Choroid plexus epithelial cell (primary cell): ENCODE data around the gene GABRG3.

ENCODE experiments used
- DNase-seq: peaks from one replicate; pipeline ENCODE4 v3.0.0-alpha.2; 2010; ENCODE audit warnings: low read depth
- H3K4me3 ChIP-seq: 2 replicates; pipeline ENCODE4 v1.5.1; 2011; ENCODE audit warnings: low read depth, mild to moderate bottlenecking, control low read depth, low read length, moderate library complexity
- CTCF ChIP-seq: conservative IDR thresholded peaks from 2 replicates; pipeline ENCODE4 v1.5.1; 2011; ENCODE audit warnings: low read depth, mild to moderate bottlenecking, control low read depth, inconsistent platforms, low read length, moderate library complexity

GABRG3 gene

DNA sequence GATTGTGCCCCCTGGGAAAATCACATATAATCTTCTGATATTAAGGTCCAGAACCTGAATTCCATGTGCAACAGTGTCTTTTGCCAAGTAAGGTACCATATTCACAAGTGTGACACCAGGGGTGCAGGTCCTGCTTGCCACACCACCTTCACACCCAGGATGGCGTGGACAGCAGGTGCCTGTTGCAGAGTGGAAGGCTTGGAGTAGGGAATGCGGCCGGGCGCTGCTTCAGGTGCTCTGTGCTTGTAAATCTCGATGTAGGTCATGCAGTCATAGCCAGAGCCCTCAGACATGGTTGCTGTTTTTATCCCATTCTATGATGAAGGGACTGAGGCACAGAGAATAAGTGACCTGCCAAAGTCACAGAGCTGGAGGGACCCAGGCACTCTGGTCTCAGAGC is 34.5 kb upstream of the GABRG3 start:
- DNase-seq: no peak
- no peak for TF ChIP-seq CTCF
- H3K4me3 ChIP-seq: no peak overlapping the region

DNA sequence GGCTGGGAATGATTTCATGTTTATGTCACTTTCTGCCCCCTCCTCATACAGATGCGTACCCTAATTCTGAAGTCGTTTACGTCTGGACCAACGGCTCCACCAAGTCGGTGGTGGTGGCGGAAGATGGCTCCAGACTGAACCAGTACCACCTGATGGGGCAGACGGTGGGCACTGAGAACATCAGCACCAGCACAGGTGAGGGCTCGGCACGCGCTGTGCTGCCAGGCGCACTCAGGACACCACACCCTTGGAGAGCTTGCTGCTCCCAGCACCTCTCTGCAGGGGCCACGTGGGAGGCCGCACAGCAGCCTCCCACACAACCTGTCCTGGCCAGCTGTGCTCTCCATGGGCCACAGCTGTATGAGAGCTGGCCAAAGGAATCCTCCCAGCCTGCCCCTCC is 33.8 kb upstream of the GABRG3 start:
- DNase-seq: no peak
- TF ChIP-seq CTCF: no peak
- H3K4me3 ChIP-seq: no peak overlapping the region

- no peak for TF ChIP-seq CTCF
- no peak for DNase-seq
- no peak overlapping the region for H3K4me3 ChIP-seq
Observed at GRCh38 chr15:26939398-26939797, 31.6 kb upstream of the GABRG3 start.

DNA sequence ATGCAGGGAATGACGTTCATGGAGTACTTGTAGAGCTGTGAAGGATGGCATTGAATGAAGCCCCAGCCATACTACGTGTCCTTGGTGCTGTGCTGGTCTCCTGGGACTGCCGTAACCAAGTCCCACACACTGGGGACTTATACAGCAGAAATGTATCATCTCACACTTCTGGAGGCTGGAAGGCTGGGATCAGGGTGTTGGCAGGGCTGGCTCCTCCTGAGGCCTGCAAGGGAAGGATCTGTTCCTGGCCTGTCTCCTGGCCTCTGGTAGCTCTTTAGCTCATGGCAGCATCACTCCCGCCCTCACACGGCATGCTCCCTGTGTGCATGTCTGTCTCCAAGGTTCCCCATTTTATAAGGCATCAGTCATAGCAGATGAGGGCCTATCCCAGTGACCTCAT is 29.5 kb upstream of the GABRG3 start:
- no peak for DNase-seq
- TF ChIP-seq CTCF: no peak
- no peak overlapping the region for H3K4me3 ChIP-seq

- no peak for DNase-seq
- H3K4me3 ChIP-seq: no peak overlapping the region
- no peak for TF ChIP-seq CTCF
Observed at GRCh38 chr15:26943866-26944265, 27.1 kb upstream of the GABRG3 start.

GRCh38 chr15:26945046-26945445 is 25.9 kb upstream of the GABRG3 start:
- no peak for DNase-seq
- no peak for TF ChIP-seq CTCF
- H3K4me3 ChIP-seq: no peak overlapping the region

GRCh38 chr15:26950001-26950400 is 21.0 kb upstream of the GABRG3 start:
- H3K4me3 ChIP-seq: no peak overlapping the region
- no peak for TF ChIP-seq CTCF
- DNase-seq: no peak
